Mesendoderm (in vitro differentiated cells): ENCODE results near the gene OPRL1.

Experiments
- DNase-seq: peaks from one replicate; pipeline ENCODE4 v3.0.0; 2013
- H2AK5ac ChIP-seq: 2 replicates; pipeline ENCODE4 v1.6.1; 2013; ENCODE audit warnings: low read length, inconsistent platforms
- H2BK120ac ChIP-seq: 2 replicates; pipeline ENCODE4 v1.6.1; 2013; ENCODE audit warnings: low read depth, mild to moderate bottlenecking, low read length, moderate library complexity, mixed read lengths
- H2BK15ac ChIP-seq: replicated peaks from 2 replicates; pipeline ENCODE4 v1.6.1; 2013; ENCODE audit warnings: low read depth, mild to moderate bottlenecking, moderate library complexity
- H2BK5ac ChIP-seq: 2 replicates; pipeline ENCODE4 v1.6.1; 2013; ENCODE audit warnings: low read length, inconsistent platforms
- H3K18ac ChIP-seq: 2 replicates; pipeline ENCODE4 v1.6.1; 2013; ENCODE audit warnings: mild to moderate bottlenecking, low read length, mixed read lengths
- H3K23ac ChIP-seq: one replicate; pipeline ENCODE4 v1.6.1; 2013; ENCODE audit warnings: low read length
- H3K27ac ChIP-seq: 2 replicates; pipeline ENCODE4 v1.5.1; 2013; ENCODE audit warnings: low read depth, mild to moderate bottlenecking, inconsistent platforms, low read length, moderate library complexity
- H3K27me3 ChIP-seq: 2 replicates; pipeline ENCODE4 v1.6.1; 2013; ENCODE audit warnings: low read length, control low read depth, mild to moderate bottlenecking, inconsistent platforms; ENCODE audit not compliant: insufficient read depth, poor library complexity
- H3K36me3 ChIP-seq: 2 replicates; pipeline ENCODE4 v1.6.1; 2013; ENCODE audit warnings: low read length, inconsistent platforms; ENCODE audit not compliant: control insufficient read depth, insufficient read depth
- H3K4ac ChIP-seq: one replicate; pipeline ENCODE4 v1.6.1; 2013; ENCODE audit warnings: low read depth, mild to moderate bottlenecking, low read length, moderate library complexity
- H3K4me1 ChIP-seq: 2 replicates; pipeline ENCODE4 v1.6.1; 2013; ENCODE audit warnings: low read depth, low read length, inconsistent platforms; ENCODE audit not compliant: control insufficient read depth
- H3K4me2 ChIP-seq: 2 replicates; pipeline ENCODE4 v1.6.1; 2013; ENCODE audit warnings: low read length
- H3K4me3 ChIP-seq: 2 replicates; pipeline ENCODE4 v1.5.1; 2013; ENCODE audit warnings: mild to moderate bottlenecking, low read length
- H3K56ac ChIP-seq: one replicate; pipeline ENCODE4 v1.6.1; 2013; ENCODE audit warnings: low read length
- H3K79me1 ChIP-seq: 2 replicates; pipeline ENCODE4 v1.6.1; 2013; ENCODE audit warnings: low read length, inconsistent platforms
- H3K79me2 ChIP-seq: 2 replicates; pipeline ENCODE4 v1.6.1; 2013; ENCODE audit warnings: mild to moderate bottlenecking, low read length; ENCODE audit not compliant: control insufficient read depth, insufficient read depth
- H3K9ac ChIP-seq: 2 replicates; pipeline ENCODE4 v1.6.1; 2013; ENCODE audit warnings: low read length, inconsistent platforms
- H4K5ac ChIP-seq: one replicate; pipeline ENCODE4 v1.6.1; 2013; ENCODE audit warnings: low read length
- H4K8ac ChIP-seq: one replicate; pipeline ENCODE4 v1.6.1; 2013; ENCODE audit warnings: low read depth, mild to moderate bottlenecking, control low read depth, low read length, moderate library complexity
- WGBS: extraction: QIAGEN DNeasy Blood & Tissue Kit; methylation state at CpG from one replicate; pipeline ENCODE4 v1.1.7; 2013; ENCODE audit warnings: low lambda C conversion rate, missing lambda C conversion rate; ENCODE audit not compliant: insufficient coverage; ENCODE audit errors: extremely low coverage; 5-methylcytosine and 5-hydroxymethylcytosine counted together

The OPRL1 gene

GRCh38 chr20:64099880-64100565, 20.1 kb downstream of the OPRL1 start:
- no peak for DNase-seq
- Histone ChIP-seq H3K9ac (no peak overlapping the region), H3K27ac (no peak overlapping the region), H3K4ac (no peak overlapping the region), H3K4me1 (no peaks in the 10 kb centered on the region), H3K79me2 (no peaks in the 10 kb centered on the region), H3K79me1 (no peaks in the 10 kb centered on the region), H3K18ac (no peak overlapping the region), H3K4me3 (no peak overlapping the region), H3K27me3 (no peaks in the 10 kb centered on the region), H4K5ac (no peak overlapping the region), H2BK15ac (no peak overlapping the region), H3K56ac (no peak overlapping the region), H2BK5ac (no peak overlapping the region), H3K23ac (no peak overlapping the region), H4K8ac (no peak overlapping the region), H3K4me2 (no peak overlapping the region), H2AK5ac (no peak overlapping the region), H2BK120ac (no peak overlapping the region), H3K36me3 (no peaks in the 10 kb centered on the region)
- WGBS: no CpG with 5 or more reads among the region's 14 CpGs

- no peak overlapping the region for H4K8ac ChIP-seq
- H3K4me3 ChIP-seq: no peak overlapping the region
- no peaks in the 10 kb centered on the region for H3K27me3 ChIP-seq
- no peak overlapping the region for H2BK15ac ChIP-seq
- H3K4ac ChIP-seq: no peak overlapping the region
- no peak overlapping the region for H3K27ac ChIP-seq
- no peak overlapping the region for H2AK5ac ChIP-seq
- no peaks in the 10 kb centered on the region for H3K36me3 ChIP-seq
- DNase-seq: no peak
- no peak overlapping the region for H3K23ac ChIP-seq
- no peak overlapping the region for H2BK5ac ChIP-seq
- H3K79me2 ChIP-seq: no peaks in the 10 kb centered on the region
- H3K79me1 ChIP-seq: no peaks in the 10 kb centered on the region
- H3K4me2 ChIP-seq: no peak overlapping the region
- no peak overlapping the region for H3K18ac ChIP-seq
- H4K5ac ChIP-seq: no peak overlapping the region
- no peak overlapping the region for H3K9ac ChIP-seq
- H2BK120ac ChIP-seq: no peak overlapping the region
- no peak overlapping the region for H3K56ac ChIP-seq
- H3K4me1 ChIP-seq: no peaks in the 10 kb centered on the region
- no CpG with 5 or more reads among the region's 4 CpGs for WGBS
These were observed 20.6 kb downstream of the OPRL1 start for GRCh38 chr20:64100566-64100888.

DNA sequence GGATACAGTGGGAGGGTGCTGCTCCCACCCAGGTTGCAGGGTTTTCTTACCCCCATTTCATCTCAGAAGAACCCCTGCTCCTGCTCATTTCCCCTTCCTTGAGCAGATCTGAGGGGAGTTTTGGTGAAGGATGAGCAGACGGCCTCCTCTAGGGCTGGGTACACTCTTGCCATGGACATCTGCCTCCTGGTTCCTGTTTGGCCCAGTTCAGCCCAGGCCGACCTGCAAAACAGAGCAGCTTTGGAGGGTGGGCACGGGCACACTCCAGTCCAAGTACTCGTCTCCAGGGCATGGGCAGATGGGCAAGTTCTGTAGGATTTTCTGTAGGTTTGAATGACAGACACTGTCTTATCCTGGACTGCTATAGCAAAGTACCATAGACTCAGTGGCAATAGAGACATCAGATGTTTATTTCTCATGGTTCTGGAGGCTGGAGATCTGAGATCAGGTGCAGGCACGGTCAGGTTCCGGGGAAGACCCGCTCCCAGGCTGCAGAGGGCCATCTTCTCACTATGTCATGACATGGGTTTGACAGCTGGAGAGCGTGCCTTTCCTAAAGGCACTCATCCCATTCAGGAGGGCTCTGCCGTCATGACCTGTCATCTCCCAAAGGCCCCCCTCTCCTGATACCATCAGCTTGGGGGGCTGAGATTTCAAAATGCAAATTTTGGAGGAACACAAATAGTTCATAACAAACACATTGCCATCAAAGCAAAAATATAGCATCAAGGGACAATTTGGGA, 21.2 kb downstream of the OPRL1 start:
- Histone ChIP-seq H3K23ac (no peak overlapping the region), H3K36me3 (no peaks in the 10 kb centered on the region), H2AK5ac (no peak overlapping the region), H2BK120ac (no peak overlapping the region), H3K18ac (no peak overlapping the region), H3K4me3 (no peak overlapping the region), H3K79me2 (no peaks in the 10 kb centered on the region), H2BK5ac (no peak overlapping the region), H4K8ac (no peak overlapping the region), H3K4me2 (no peak overlapping the region), H3K56ac (no peak overlapping the region), H3K9ac (no peak overlapping the region), H4K5ac (no peak overlapping the region), H3K4ac (no peak overlapping the region), H3K79me1 (no peaks in the 10 kb centered on the region), H3K4me1 (no peaks in the 10 kb centered on the region), H3K27ac (no peak overlapping the region), H3K27me3 (no peaks in the 10 kb centered on the region), H2BK15ac (no peak overlapping the region)
- no CpG with 5 or more reads among the region's 9 CpGs for WGBS
- DNase-seq: no peak

- H4K8ac ChIP-seq: no peak overlapping the region
- H3K27me3 ChIP-seq: no peaks in the 10 kb centered on the region
- H2BK15ac ChIP-seq: no peak overlapping the region
- no peaks in the 10 kb centered on the region for H3K4me1 ChIP-seq
- peak; percentile 48 for DNase-seq
- peak overlapping the region; percentile 35 for H3K9ac ChIP-seq
- H3K4me2 ChIP-seq: peak overlapping the region; percentile 35
- H2BK5ac ChIP-seq: no peak overlapping the region
- H4K5ac ChIP-seq: no peak overlapping the region
- H2AK5ac ChIP-seq: no peak overlapping the region
- no peak overlapping the region for H3K4me3 ChIP-seq
- H3K36me3 ChIP-seq: no peaks in the 10 kb centered on the region
- H3K79me2 ChIP-seq: no peaks in the 10 kb centered on the region
- WGBS: no CpG with 5 or more reads among the region's 64 CpGs
- no peak overlapping the region for H3K18ac ChIP-seq
- H2BK120ac ChIP-seq: no peak overlapping the region
- H3K4ac ChIP-seq: no peak overlapping the region
- H3K27ac ChIP-seq: no peak overlapping the region
- H3K23ac ChIP-seq: no peak overlapping the region
- H3K79me1 ChIP-seq: no peaks in the 10 kb centered on the region
- peak overlapping the region; percentile 61 for H3K56ac ChIP-seq
These were observed 22.1 kb downstream of the OPRL1 start for GRCh38 chr20:64101731-64102621.

GRCh38 chr20:64102647-64103354, 22.9 kb downstream of the OPRL1 start:
- H4K5ac ChIP-seq: no peak overlapping the region
- H3K4ac ChIP-seq: no peak overlapping the region
- no peaks in the 10 kb centered on the region for H3K36me3 ChIP-seq
- H4K8ac ChIP-seq: no peak overlapping the region
- no peaks in the 10 kb centered on the region for H3K79me1 ChIP-seq
- H2BK120ac ChIP-seq: no peak overlapping the region
- no peaks in the 10 kb centered on the region for H3K27me3 ChIP-seq
- DNase-seq: peak; percentile 57
- no peak overlapping the region for H3K23ac ChIP-seq
- H3K18ac ChIP-seq: no peak overlapping the region
- H2BK5ac ChIP-seq: no peak overlapping the region
- H3K56ac ChIP-seq: peak overlapping the region; percentile 61
- H3K4me3 ChIP-seq: no peak overlapping the region
- H3K4me2 ChIP-seq: peak overlapping the region; percentile 35
- no peaks in the 10 kb centered on the region for H3K4me1 ChIP-seq
- no peak overlapping the region for H2AK5ac ChIP-seq
- H3K9ac ChIP-seq: peak overlapping the region; percentile 35
- no peak overlapping the region for H3K27ac ChIP-seq
- H2BK15ac ChIP-seq: no peak overlapping the region
- WGBS: no CpG with 5 or more reads among the region's 30 CpGs
- H3K79me2 ChIP-seq: no peaks in the 10 kb centered on the region
